SU-DHL-6 (cell line): ENCODE results near the gene PLA2G4E.

Experiments used
- EZH2phosphoT487 ChIP-seq: fragments of 200-600 bp; sonication (generic), shearing (Covaris generic); conservative IDR thresholded peaks from 2 replicates; pipeline ENCODE4 v1.6.1; 2018; ENCODE audit warnings: mild to moderate bottlenecking, antibody characterized with exemption, low read length, moderate library complexity, mixed read lengths
- TF ChIP-seq, protein P1 (sequence below): fragments of 200-600 bp; sonication (generic); IDR thresholded peaks from one replicate; pipeline ENCODE4 v1.5.1; 2017; ENCODE audit warnings: antibody characterized with exemption, mild to moderate bottlenecking, low read length, moderate library complexity; ENCODE audit not compliant: insufficient read depth, poor library complexity, severe bottlenecking

DNA sequence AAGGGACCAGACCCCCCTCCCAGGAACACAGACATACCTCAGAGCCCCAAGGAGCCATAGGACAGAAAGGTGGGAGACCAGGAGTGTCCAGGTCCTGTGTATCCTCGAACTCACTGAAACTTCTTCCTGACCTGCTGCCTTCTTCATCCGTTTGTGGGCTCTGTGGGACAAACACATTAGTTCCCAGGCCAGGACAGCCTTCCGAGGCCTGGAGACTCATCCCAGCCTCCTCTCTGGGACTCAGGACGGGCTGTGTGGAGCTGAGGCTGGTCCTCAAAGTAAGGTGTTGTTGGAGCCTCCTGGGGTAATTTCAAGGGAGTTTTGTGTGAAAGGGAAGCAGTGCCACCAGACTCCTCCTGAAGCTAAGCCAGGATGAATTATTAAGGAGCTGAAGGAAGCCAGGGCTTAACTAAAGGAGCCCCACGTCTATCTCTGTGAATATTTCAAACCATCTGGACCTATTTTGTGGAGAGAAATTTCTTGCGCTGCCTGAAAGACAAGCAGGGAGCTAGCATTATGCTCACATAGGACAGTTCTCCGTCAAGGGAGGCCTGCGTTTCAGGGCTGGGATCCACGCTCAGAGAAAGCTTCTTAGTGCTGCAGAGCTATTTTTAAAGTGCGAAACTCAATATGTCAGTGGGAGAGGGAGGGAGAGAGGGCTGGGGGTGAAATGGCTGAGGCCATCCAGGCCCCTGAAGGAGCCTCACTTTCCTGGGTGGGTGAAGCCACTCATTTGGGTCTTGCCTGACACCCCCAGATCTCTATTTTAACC, 29.8 kb upstream of the PLA2G4E start:
- TF ChIP-seq, protein P1, sequence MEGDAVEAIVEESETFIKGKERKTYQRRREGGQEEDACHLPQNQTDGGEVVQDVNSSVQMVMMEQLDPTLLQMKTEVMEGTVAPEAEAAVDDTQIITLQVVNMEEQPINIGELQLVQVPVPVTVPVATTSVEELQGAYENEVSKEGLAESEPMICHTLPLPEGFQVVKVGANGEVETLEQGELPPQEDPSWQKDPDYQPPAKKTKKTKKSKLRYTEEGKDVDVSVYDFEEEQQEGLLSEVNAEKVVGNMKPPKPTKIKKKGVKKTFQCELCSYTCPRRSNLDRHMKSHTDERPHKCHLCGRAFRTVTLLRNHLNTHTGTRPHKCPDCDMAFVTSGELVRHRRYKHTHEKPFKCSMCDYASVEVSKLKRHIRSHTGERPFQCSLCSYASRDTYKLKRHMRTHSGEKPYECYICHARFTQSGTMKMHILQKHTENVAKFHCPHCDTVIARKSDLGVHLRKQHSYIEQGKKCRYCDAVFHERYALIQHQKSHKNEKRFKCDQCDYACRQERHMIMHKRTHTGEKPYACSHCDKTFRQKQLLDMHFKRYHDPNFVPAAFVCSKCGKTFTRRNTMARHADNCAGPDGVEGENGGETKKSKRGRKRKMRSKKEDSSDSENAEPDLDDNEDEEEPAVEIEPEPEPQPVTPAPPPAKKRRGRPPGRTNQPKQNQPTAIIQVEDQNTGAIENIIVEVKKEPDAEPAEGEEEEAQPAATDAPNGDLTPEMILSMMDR, result no peak
- TF ChIP-seq EZH2phosphoT487, result no peak
